Adrenal gland (tissue), 5 donors: Measurements from ENCODE around the gene SPTBN2.

Experiments
- POLR2A ChIP-seq, 2 donors: fragments of 450-650 bp; IDR thresholded peaks; one replicate each; pipeline ENCODE4 v1.6.1; 2017; ENCODE audit warnings: antibody characterized with exemption in 2 of 2, mild to moderate bottlenecking in 2 of 2, moderate library complexity in 1 of 2
- TF ChIP-seq, protein P1 (sequence below), 6 experiments: fragments of 450-650 bp in 4 of 6; fragments of 200-600 bp in 2 of 6; sonication (generic) in 1 of 6; IDR thresholded peaks; 1 replicate in 5 of 6; 2 replicates in 1 of 6; pipeline versions ENCODE4 v1.5.1 to v1.8.0; 2016 to 2021; ENCODE audit warnings: antibody characterized with exemption in 6 of 6, mild to moderate bottlenecking in 2 of 6, moderate library complexity in 1 of 6
- donor health status: DM: no; HTN: no; CAD: no.

DNA sequence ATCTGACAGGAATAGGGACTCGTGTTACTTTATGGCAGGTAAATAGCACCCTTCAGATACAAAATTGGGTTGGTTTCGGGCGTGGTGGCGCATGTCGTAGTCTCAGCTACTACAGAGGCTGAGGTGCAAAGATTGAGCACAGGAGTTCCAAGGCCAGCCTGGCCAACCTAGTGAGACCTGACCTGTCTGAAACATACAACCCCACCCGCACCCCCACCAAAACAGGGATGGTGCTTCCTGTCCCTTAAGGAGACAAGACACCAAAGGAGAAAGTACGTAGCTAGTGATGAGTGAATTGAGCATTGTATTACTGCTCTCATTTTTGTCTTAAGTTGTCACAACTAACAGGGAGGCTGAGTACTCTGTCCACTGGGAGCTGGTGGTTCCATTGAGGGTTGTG is 76.4 kb downstream of the SPTBN2 start:
- TF ChIP-seq, protein P1, sequence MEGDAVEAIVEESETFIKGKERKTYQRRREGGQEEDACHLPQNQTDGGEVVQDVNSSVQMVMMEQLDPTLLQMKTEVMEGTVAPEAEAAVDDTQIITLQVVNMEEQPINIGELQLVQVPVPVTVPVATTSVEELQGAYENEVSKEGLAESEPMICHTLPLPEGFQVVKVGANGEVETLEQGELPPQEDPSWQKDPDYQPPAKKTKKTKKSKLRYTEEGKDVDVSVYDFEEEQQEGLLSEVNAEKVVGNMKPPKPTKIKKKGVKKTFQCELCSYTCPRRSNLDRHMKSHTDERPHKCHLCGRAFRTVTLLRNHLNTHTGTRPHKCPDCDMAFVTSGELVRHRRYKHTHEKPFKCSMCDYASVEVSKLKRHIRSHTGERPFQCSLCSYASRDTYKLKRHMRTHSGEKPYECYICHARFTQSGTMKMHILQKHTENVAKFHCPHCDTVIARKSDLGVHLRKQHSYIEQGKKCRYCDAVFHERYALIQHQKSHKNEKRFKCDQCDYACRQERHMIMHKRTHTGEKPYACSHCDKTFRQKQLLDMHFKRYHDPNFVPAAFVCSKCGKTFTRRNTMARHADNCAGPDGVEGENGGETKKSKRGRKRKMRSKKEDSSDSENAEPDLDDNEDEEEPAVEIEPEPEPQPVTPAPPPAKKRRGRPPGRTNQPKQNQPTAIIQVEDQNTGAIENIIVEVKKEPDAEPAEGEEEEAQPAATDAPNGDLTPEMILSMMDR (IDR thresholded peaks at IDR 0.05), result no peak
- no peak for TF ChIP-seq POLR2A (IDR thresholded peaks at IDR 0.05)
